Mammary epithelial cell (primary cell): ENCODE measurements around the gene MORC3.

Experiments
- EZH2 ChIP-seq: IDR thresholded peaks from 2 replicates; pipeline ENCODE4 v1.6.1; 2012; ENCODE audit warnings: low read length, inconsistent platforms, borderline replicate concordance
- TF ChIP-seq, protein P1 (sequence below), 2 donors: IDR thresholded peaks in 1 of 2; conservative IDR thresholded peaks in 1 of 2; 2 replicates each; pipeline ENCODE4 v1.5.1; 2011 to 2012; ENCODE audit warnings: inconsistent platforms in 2 of 2, low read length in 2 of 2, mild to moderate bottlenecking in 2 of 2, control low read depth in 1 of 2, low read depth in 1 of 2; ENCODE audit not compliant: insufficient read depth in 1 of 2; ENCODE audit errors: extremely low read depth in 1 of 2

GRCh38 chr21:36338975-36339374, 19.0 kb downstream of the MORC3 start:
- TF ChIP-seq, protein P1, sequence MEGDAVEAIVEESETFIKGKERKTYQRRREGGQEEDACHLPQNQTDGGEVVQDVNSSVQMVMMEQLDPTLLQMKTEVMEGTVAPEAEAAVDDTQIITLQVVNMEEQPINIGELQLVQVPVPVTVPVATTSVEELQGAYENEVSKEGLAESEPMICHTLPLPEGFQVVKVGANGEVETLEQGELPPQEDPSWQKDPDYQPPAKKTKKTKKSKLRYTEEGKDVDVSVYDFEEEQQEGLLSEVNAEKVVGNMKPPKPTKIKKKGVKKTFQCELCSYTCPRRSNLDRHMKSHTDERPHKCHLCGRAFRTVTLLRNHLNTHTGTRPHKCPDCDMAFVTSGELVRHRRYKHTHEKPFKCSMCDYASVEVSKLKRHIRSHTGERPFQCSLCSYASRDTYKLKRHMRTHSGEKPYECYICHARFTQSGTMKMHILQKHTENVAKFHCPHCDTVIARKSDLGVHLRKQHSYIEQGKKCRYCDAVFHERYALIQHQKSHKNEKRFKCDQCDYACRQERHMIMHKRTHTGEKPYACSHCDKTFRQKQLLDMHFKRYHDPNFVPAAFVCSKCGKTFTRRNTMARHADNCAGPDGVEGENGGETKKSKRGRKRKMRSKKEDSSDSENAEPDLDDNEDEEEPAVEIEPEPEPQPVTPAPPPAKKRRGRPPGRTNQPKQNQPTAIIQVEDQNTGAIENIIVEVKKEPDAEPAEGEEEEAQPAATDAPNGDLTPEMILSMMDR (conservative IDR thresholded peaks at IDR 0.05 in 1 of 2, IDR thresholded peaks at IDR 0.05 in 1 of 2; ENCODE audit: extremely low read depth in 1 of 2, insufficient read depth in 1 of 2, low read depth in 1 of 2, low read length in 2 of 2): no peak
- TF ChIP-seq EZH2: no peak
